T-helper 22 cell (primary cell): Measurements from ENCODE around the gene CHIC2.
"Not testable (repeated sequence)": the region's sequence is repeated elsewhere in the genome, so short reads cannot be mapped to it uniquely, and the experiment has no call there.

Experiments used
- DNase-seq: peaks from one replicate; pipeline ENCODE4 v3.0.0-alpha.2; 2020; ENCODE audit warnings: low read depth

CHIC2 gene

DNA sequence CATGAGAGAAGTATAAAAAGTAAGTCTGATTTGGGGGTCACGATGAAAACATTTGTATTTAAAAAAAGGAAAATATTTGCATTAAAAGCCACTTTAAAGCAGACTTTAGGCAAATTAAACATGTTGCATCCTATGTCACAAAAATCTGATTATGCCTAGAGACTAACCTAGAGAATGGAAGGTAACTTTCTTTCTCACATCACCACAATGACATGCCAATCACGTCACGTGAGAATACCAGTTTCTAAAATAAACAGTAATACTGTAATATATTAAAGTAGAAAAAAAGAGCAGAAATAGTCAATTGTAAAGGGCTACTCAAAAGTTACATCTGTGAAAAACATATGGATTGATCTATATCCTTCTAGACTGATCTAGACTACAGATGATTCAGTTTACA is 3.3 kb downstream of the CHIC2 start:
- DNase-seq, result no peak

DNA sequence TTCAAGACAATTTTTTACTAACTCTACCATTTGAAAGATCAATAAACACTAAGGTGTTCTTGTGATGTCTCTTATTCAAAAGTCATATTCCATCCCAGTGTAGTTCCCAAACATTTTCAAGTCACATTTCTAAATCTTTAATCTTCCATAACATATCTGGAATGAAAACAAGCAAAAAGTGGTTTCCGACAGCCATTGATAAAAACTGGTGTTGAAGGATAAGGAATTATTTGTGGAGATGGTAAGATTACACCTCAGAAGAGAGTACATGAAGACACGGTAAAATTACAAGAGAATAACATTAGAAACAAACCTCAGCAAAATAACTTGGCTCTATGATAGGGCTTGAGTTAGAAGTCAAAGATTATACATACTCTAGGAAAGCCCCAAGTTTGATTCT is 4.3 kb downstream of the CHIC2 start:
- DNase-seq, result no peak

DNA sequence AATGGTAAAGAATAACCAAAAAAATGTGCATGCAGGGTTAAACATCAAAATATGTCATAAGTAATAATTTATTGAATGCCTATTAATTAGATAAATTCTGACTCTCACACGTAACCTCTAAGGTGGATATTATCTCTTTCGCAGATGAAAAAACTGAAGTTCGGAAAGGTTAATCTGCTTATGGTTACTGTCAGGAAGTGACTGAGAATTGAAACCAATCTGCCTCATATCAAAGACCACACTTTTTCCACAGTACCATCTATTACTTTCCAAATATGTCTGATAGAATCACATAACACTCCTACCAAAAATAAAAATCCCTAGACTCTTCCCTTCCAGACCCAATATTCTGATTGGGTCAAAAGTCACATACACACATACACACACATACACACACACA is 6.2 kb downstream of the CHIC2 start:
- no peak for DNase-seq

DNA sequence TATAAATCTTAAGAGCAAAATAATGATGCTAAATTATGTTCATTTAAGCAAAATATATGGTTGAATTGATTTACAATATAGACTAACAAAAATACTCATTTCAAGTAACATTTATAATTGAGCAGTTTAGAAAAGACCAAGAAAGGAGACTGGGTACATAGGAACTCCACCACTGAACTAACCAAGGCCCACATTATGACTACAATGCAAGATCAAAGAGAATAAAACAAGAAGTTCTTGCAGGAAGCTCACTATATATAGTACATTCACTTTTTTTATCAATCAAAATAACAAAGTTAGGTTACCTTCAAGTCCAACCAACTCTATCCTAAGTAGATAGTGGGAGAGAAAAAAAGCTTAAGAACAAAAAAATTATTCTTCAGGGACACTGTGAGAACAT is 8.0 kb downstream of the CHIC2 start:
- no peak for DNase-seq

DNA sequence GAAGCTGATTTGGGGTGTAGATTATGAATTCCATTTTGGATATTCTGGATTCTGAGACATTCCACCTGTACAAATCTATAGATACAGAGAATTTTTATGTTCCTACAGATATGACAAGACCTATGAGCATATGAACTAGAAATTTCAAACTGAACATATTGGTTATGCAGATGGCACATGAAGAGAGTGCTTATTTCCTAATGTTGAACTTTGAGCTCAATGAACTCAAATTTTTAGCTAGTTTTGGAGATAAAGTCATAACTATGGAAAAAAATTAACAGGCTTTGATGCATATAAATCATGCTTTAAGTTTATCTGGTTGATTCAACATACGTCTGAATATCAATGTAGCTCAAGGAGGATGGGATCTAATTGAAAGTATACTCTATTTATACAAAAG is 8.9 kb downstream of the CHIC2 start:
- no peak for DNase-seq

DNA sequence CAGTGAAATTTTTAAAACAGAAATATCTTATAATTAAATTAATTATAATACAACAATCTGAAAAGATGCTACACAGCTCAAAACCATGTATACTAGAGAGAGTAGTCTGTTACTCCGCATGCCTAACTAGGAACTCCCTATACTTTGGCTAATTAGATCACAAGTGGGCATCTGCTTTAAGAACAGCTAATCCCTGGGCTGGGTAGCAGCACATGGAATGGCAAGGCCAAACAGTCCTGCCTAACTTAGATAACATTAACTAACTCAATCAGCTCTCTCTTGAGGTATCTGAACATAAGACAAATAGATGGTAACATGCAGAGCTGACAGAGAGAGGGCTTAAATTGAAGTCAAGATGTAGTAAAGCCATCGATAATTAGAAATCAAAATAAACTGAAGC is 9.9 kb downstream of the CHIC2 start:
- DNase-seq, result no peak

DNA sequence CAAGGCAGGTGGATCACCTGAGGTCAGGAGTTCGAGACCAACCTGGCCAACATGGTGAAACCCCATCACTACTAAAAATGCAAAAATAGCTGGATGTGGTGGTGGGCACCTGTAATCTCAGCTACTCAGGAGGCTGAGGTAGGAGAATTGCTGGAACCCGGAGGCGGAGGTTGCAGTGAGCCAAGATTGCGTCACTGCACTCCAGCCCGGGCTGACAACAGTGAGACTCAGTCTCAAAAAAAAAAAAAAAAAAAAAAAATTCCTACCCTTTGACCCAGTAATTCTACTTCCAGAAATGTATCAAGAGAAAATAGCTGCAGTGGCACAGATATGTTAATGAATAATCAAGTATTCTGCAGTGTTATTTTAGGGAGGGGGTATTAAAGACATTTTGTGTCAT is 11.1 kb downstream of the CHIC2 start:
- DNase-seq, result not testable (repeated sequence)

DNA sequence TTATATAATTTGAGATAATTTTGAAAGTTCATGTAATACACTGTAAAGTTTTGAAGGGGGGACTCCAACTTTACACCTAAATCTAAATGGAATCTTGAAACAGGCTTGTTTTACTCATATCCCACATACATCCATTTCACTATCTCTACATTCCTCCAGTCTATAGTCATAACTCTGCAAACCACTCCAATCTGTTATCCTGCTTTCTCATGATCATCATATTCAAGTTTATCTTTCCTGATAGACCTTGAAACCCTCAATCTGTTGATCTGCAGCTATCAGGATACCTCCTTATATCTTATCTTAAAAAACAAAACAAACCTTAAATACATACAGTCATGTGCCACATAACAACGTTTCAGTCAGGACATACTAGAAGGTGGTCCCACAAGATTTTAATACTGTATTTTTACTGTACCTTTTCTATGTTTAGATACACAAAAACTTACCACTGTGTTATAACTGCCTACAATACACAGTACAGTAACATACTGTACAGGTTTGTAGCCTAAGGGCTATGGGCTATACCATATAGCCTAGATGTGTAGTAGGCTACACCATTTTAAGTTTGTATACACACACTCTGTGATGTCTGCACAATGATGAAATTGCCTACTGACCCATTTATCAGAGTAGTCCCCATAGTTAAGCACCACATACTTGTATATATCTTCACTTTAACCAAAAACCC is 14.0 kb downstream of the CHIC2 start:
- DNase-seq, result no peak

DNA sequence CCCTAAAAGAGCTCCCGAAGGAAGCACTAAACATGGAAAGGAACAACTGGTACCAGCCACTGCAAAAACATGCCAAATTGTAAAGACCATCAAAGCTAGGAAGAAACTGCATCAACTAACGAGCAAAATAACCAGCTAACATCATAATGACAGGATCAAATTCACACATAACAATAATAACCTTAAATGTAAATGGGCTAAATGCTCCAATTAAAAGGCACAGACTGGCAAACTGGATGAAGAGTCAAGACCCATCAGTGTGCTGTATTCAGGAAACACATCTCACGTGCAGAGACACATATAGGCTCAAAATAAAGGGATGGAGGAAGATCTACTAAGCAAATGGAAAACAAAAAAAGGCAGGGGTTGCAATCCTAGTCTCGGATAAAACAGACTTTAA is 20.8 kb downstream of the CHIC2 start:
- not testable (repeated sequence) for DNase-seq

DNA sequence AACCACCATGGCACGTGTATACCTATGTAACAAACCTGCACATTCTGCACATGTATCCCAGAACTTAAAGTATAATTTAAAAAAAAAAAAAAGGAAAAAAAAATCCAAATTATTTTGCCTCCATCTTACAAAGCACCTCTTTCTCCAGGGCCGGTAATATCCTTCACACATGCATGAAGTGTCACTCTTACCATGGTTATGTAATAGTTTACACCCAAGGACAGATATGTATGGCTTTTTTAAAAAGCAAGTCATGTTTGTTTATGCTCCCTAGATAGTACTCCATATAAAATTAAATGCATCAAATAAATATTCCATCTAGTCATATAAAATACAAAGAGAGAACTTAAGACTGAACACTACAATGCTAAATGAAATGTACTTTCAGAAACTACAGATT is 22.5 kb downstream of the CHIC2 start:
- no peak for DNase-seq

DNA sequence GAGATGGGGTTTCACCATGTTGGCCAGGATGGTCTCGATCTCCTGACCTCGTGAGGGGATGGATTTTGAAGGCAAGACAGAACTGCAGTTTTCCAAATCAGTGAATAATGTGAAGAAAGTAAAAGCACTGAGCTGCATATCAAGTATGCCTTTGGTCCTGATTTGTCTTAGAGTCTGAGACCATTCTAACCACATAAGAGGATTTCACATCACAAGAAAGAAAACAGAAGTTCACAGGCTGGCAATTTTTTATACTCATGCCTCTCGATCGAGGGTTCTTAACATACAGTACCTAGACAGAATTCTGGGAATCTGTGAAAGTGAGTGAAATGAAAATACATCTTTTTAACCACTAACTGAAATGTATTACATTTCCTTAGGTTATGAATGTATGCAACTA is 23.3 kb downstream of the CHIC2 start:
- DNase-seq, result no peak

DNA sequence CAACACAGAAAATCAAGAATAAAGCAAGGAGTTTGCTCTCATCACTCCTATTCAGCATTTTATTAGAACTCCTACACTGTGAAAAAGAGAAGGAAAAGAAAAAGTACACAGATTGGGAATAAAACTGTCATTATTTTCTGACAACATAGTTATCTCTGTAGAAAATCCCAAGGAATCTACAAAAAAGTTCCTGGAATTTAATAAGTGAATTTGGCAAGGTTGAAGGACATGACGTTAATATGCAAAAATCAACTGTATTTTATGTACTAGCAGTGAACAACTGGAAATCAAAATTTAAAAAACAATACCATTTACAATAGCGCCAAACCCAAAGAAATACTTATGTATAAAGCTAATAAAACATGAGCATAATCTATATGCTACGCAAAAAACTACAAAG is 26.3 kb downstream of the CHIC2 start:
- DNase-seq, result no peak

DNA sequence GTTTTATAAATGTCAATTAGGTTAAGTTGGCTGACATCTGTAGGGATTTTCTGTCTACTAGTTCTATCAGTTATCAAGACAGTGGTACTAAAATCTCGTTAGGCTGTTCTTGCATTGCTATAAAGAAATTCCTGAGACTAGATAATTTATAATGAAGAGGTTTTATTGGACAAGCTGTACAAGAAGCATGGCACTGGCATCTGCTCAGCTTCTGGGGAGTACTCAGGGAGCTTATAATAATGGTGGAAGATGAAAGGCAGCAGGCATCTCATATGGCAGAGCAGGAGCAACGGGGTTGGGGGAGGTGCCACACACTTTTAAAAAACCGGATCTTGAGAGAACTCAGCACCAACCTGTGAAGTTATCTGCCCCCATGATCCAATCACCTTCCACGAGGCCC is 28.2 kb downstream of the CHIC2 start:
- DNase-seq, result no peak

DNA sequence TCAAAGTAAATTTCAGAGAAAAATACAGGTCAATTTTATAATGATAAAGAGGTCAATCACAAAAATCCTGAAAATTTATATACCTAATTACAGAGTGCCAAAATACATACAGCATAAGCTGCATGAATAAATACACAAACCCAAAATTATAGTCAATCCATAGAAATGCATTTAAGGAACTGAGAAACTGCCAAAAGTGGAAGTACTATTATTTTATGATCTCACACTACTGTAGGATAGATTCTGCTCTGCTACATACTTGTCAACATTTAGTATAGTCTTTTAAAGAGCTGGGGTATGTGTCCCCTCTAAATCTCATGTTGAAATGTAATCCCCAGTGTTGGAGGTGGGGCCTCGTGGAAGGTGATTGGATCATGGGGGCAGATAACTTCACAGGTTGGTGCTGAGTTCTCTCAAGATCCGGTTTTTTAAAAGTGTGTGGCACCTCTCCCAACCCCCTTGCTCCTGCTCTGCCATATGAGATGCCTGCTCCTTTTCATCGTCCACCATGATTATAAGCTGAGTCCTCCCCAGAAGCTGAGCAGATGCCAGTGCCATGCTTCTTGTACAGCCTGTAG is 31.8 kb downstream of the CHIC2 start:
- DNase-seq, result no peak

DNA sequence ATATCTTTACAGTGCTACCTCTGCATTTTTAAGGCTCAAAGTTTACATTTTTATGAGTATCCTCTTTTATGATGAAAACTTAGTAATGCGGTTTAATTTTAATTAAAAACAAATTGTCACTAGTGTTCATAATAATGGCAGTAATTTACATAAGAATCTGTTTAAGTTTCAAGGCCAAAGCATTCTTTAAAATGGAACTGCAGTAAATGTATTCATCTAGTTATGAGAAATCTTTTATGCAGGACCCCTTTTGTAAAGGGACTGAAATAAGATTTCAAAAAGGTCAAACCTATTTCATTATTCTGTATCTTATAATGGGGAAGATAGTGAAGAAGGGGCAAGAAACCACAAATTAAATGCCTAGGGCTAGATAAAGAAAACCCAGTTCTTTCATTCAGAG is 37.1 kb downstream of the CHIC2 start:
- DNase-seq, result no peak

DNA sequence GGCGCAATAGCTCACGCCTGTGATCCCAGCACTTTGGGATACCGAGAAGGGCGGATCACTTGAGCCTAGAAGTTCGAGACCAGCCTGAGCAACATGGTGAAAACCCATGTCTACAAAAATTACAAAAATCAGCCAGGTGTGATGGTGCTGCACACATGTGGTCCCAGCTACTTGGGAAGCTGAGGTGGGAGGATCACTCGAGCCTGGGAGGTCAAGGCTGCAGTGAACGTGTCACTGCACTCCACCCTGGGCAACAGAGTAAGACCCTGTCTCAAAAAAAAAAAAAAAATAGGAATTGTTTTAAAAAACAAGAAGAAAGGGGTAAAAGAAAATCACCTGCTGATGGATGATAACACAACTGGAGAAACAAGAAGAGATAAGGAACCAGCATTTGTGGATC is 38.8 kb downstream of the CHIC2 start:
- DNase-seq, result no peak

DNA sequence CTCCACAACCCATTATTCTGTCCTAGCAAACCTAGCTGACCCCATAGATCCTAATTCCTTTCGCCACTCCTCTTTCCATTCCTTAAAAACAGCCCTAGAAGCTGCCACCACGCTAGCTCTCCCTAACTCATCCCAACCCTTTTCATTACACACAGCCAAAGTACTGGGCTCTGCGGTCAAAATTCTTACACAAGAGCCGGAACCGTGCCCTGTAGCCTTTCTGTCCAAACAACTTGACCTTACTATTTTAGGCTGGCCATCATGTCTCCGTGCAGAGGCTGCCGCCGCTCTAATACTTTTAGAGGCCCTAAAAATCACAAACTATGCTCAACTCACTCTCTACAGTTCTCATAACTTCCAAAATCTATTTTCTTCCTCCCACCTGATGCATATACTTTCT is 41.4 kb downstream of the CHIC2 start:
- DNase-seq, result not testable (repeated sequence)

DNA sequence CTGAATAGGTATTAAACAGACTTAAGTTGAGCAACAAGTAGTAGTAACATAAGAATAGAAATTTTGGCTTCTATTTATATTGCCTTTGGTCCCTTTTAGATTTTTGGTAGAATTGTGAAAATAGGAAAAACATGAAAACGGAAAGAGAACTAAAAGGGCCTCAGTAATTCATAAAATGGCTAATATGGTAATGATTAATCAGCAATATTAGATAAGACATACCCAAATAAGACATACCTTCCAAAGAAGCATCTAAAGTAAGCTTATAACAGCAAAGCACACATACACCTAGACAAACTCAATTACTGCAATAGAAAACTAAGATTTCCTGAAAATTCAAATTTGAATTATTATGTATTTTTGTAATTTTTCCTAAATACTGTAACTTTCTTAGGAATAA is 46.4 kb downstream of the CHIC2 start:
- no peak for DNase-seq

DNA sequence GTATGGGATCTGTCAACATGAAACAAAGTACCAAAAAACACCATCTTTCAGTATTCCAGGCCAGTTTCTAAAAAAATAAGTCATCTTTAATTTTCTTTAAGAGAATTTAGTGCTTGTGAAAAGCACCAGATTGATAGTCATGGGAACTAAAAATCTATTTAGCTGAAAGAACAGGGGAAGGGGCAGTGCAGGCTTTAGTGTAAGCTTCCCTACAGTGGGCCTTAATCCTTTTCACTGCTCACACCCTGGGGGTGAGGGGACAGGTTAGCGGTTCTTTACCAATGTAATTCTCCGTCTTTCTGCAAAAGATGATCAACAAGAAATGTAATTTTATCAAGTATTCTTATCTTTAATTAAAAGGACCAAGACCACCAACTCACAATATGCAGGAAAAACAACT is 47.1 kb downstream of the CHIC2 start:
- DNase-seq, result no peak

DNA sequence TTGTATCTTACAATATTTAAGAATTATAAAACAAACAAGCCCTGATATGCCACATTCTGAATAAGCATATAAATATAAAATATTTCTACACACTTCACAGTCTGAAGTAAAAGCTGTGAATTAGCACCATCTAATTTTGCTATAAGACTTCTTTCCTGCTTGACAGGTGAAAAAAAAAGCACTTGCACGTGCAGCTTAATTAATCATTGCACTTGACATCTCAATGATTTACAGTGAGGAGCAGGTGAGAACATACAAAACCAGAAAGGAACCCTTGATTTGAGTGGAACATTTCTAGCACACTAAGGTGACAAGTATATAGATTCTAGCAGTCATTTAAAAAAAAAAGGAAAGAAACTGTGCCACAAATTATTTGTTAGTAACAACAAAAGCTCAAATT is 47.9 kb downstream of the CHIC2 start:
- DNase-seq, result no peak

DNA sequence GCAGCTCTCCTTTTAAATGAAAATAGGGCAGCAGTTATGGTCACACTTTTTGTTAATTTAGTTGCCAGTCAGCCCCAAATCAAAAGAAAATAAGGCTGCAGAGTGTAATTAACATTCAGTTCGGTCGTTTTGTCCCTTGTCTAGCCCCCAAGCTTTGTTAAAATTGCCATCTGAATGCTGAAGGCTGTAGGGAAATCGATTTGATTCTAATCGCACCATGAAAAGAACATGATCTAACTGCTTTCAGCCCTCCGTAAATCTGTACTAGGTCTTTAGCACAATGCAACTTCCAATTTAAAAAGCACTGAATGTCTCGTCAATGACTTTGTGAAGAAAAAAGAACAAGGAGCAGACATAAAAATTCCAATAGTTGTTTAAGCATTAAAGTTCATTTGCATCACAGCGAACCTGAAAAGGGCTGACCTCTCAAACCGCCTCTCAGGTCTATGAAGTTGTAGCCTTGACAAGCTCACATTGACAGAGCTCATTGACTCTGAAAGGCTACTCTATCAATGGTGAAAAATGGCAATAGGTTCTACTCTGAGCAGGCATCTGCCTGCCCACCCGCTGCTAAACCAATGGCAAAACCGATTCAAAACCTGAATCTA is 48.9 kb downstream of the CHIC2 start:
- DNase-seq, result no peak

DNA sequence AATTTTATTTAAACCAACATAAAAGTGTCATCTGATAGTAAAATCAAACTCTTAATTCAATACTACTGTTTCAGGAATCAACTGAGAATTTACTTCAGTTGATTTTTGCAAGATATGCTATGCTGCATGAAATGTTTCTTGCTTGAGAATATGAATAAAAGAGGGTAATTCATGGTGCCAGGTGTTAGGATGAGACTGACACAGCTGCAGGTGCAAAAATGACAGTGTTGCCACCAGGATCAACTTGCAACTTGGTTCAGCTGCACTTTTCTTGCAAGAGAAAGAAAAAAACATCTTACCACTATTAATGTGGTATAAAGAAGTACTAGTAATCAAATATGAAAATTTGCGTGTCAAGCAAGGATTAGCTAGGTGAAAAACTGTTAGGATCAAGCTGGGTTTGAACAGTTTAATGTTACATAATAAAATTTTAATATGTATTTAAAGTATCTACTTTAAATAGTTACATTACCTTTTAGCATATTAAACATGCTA is 49.7 kb downstream of the CHIC2 start:
- DNase-seq, result no peak

DNA sequence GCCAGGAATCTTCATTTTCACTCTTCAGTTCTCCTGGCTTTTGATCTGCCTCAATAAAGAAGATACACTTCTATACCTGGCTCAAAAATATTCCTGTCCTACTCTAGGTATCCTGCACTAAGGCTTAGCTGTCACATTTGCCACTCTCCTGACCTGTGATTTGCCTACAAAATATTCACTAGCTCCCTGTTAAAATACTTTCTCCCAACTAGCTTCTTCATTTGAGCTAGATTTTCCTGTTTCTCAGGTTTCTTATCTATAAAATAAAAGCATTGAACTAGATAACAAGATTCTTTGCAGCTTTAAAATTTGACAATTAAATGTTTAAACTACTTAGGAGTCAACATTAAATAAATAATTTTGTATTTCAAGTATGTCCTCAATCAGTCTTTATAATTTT is 53.2 kb downstream of the CHIC2 start:
- no peak for DNase-seq

DNA sequence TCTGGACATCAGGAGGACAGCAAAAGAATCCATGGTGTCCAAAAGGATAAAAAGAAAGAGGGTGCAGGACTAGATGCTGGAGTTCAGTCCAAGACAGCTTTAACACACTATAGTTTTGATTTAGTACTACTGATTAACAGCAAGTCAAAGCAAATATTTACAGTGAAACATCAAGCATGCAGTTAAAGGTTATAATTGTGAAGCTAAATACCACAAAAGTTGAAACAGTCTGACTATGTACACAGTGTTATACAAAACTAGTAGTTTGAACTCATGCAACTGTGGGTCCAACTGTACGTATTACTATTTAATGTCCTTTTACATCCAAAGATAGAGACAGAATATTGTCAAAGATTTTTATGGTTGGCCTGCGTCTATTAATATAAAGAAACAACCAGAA is 57.6 kb downstream of the CHIC2 start:
- no peak for DNase-seq
